ENCODE measurements around the gene SCIN.

Gene SCIN

DNA sequence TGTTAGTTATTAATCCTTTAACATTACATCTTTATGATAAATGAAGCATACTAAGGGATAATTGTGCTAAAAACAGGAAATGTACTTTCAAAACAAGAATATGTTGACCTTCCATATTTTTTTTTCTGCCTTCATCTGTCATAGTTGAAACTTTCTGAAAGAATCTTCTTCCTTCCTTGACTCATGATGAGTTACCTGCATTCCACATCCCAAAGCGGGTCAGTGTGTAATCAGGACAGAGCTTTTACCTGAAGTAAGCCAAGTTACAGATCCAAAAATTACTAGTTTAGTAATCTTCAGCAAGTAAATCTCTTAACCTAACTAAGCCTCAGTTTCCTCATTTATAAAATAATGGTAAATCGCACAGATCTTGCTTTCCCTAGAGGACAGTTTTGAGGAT lies 103.5 kb downstream of the SCIN start:
- peak; percentile 75 for DNase-seq (ENCODE audit: low read depth)
- no peak overlapping the region for H3K4me3 ChIP-seq (ENCODE audit: low read length)
- TF ChIP-seq, protein P1, sequence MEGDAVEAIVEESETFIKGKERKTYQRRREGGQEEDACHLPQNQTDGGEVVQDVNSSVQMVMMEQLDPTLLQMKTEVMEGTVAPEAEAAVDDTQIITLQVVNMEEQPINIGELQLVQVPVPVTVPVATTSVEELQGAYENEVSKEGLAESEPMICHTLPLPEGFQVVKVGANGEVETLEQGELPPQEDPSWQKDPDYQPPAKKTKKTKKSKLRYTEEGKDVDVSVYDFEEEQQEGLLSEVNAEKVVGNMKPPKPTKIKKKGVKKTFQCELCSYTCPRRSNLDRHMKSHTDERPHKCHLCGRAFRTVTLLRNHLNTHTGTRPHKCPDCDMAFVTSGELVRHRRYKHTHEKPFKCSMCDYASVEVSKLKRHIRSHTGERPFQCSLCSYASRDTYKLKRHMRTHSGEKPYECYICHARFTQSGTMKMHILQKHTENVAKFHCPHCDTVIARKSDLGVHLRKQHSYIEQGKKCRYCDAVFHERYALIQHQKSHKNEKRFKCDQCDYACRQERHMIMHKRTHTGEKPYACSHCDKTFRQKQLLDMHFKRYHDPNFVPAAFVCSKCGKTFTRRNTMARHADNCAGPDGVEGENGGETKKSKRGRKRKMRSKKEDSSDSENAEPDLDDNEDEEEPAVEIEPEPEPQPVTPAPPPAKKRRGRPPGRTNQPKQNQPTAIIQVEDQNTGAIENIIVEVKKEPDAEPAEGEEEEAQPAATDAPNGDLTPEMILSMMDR (IDR thresholded peaks at IDR 0.05; ENCODE audit: insufficient read depth, low read depth, low read length, missing control alignments): no peak

DNA sequence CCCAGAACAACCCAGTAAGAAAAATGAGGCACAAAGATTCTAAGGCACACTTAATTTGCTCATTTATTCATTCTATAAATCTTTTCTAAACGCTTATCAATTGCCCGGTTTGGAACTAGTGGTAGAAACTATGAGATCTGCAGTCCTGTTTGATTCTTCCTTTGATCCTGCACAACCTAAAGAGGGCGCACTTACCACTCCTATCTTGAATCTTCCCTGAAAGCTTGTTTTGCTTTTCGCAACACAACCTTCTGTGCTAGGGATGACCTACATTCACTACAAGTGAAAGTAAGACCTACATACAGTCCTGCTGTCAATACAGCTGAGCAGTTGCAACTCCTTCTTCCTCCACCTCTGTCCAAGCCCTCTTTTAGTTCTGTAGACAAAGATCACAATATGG lies 104.3 kb downstream of the SCIN start:
- no peak overlapping the region for H3K4me3 ChIP-seq (ENCODE audit: low read length)
- TF ChIP-seq, protein P1 (IDR thresholded peaks at IDR 0.05; ENCODE audit: insufficient read depth, low read depth, low read length, missing control alignments): peak; percentile 38
- DNase-seq (ENCODE audit: low read depth): peak; percentile 59

DNA sequence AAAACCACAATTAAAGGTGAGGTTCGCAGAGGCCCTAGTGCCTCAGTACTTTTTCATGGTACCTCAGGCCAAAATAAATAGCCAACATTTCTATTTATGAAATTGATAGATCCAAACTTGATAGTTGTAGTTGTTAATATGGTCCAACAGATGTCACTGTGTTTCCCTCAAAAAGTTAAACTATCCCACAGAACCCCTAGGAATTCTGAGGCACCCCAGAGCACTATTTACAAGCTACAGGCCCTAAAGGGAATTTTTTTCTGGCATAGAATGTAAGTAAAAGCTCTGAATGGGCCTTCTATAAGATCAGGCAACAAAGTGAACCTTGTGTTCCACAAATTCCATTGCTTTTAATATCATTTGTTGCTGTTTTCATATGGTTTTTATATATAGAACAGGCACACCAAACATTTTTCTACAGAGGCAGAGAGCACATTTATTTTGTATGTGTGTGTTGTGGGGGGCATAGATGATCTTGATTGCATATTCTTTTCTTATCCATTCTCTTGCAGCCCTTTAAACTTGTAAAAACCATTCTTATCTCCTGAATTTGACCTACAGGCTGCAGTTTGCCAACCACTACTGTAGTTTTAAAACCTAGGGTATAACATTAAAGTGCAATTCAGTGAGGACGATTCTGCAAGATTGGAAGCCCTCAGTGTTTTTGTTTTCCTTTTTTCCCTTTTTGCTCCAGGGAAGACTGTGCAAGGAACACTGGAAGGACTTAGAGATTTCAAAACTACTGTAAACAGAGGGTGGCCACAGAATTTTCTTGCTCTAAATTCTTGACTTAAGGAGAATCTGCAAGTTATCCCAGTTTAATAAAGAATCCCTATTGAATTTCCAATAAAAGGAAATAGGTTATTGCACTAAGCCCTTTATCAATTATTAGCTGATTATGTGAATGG lies 113.4 kb downstream of the SCIN start:
- H3K4me3 ChIP-seq (ENCODE audit: low read length): no peak overlapping the region
- peak; percentile 29 for DNase-seq (ENCODE audit: low read depth)
- TF ChIP-seq, protein P1 (IDR thresholded peaks at IDR 0.05; ENCODE audit: insufficient read depth, low read depth, low read length, missing control alignments): peak; percentile 37

- TF ChIP-seq, protein P1 (IDR thresholded peaks at IDR 0.05; ENCODE audit: insufficient read depth, low read depth, low read length, missing control alignments): no peak
- no peak overlapping the region for H3K4me3 ChIP-seq (ENCODE audit: low read length)
- no peak for DNase-seq (ENCODE audit: low read depth)
Measured at GRCh38 chr7:12684733-12685132, 114.2 kb downstream of the SCIN start.

DNA sequence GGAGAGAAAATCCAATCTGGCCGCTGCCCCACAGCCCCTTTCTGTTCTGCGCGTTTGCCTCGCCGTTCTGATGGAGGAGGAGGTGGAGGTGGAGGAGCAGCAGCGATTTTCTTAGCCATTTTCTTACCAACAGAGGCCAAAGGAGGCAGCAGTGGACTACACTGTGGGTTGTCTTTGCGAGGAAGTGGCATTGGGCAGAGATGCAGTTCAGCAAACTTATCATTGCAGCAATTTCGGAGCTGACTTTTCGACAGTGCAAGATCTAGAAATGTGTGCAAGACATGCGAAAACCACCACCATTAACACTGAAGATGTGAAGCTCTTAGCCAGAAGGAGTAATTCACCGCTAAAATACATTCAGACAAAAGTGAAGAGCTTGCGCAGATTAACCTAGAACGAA lies 115.0 kb downstream of the SCIN start:
- DNase-seq (ENCODE audit: low read depth): peak; percentile 30
- no peak overlapping the region for H3K4me3 ChIP-seq (ENCODE audit: low read length)
- TF ChIP-seq, protein P1 (IDR thresholded peaks at IDR 0.05; ENCODE audit: insufficient read depth, low read depth, low read length, missing control alignments): peak; percentile 38

GRCh38 chr7:12686234-12686890 lies 115.8 kb downstream of the SCIN start:
- TF ChIP-seq, protein P1 (IDR thresholded peaks at IDR 0.05; ENCODE audit: insufficient read depth, low read depth, low read length, missing control alignments): peak; percentile 47
- DNase-seq (ENCODE audit: low read depth): peak; percentile 88
- H3K4me3 ChIP-seq (ENCODE audit: low read length): peak overlapping the region; percentile 94

Data from epithelial cell of esophagus (primary cell).